ENCODE results near the gene PLK5. TPM values are rescaled to one million over a fixed set of nuclear protein-coding genes. Genes with fewer than 3 reads are reported as not detected.

Gene PLK5, protein sequence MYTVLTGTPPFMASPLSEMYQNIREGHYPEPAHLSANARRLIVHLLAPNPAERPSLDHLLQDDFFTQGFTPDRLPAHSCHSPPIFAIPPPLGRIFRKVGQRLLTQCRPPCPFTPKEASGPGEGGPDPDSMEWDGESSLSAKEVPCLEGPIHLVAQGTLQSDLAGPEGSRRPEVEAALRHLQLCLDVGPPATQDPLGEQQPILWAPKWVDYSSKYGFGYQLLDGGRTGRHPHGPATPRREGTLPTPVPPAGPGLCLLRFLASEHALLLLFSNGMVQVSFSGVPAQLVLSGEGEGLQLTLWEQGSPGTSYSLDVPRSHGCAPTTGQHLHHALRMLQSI
- total RNA-seq, result not detected in 2 replicates

DNA sequence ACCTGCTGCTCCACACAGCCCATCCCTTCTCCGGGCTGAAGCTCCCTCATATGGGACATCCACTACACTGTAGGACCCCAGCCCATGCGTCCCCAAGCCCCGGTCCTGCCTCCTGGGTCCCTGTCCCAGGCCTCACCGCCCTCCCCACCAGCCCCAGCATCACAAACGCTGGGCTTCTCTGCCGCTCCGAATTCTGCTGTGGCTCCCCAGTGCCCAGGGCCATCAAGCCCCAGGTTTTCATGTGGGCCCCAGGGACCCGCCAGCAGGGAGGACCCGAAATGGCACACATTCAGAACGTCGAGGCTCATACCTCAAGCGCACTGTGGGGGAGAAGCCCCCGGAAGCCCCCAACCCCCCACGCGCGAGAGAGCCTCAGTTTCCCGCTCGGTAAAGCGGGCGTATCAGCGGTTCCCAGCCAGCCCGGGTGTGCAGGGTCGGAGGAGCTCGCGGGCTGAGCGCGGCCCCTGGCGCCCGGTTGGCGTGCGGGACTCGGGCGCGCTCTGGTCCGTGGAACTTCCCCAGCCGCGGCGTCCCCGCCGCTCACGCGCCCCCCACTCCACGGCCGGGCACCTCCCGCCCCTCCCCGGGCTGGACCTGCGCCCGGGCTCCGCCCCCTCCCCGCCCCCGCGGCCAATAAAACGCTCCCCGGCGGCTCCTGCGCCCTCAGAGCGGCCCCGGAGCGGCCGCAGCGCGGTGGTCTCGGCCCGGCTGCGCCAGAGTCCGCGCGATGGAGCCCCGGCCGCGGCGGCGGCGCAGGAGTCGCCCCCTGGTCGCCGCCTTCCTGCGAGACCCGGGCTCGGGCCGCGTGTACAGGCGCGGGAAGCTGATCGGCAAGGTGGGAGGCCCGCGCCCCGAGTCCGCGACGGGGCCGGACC is at the start of gene PLK5:
Gene PLK5, plus strand, starts transcription at position 666 of the 875 bp plus-strand sequence. CDS start 2,920 bp downstream, outside the sequence.

GRCh38 chr19:1478934-1479707 is 44.8 kb upstream of the PLK5 start, which contains the start of gene C19orf25:
Gene C19orf25, minus strand, starts transcription at chr19:1479215. Its CDS starts 312 bp downstream, at chr19:1478903.

DNA sequence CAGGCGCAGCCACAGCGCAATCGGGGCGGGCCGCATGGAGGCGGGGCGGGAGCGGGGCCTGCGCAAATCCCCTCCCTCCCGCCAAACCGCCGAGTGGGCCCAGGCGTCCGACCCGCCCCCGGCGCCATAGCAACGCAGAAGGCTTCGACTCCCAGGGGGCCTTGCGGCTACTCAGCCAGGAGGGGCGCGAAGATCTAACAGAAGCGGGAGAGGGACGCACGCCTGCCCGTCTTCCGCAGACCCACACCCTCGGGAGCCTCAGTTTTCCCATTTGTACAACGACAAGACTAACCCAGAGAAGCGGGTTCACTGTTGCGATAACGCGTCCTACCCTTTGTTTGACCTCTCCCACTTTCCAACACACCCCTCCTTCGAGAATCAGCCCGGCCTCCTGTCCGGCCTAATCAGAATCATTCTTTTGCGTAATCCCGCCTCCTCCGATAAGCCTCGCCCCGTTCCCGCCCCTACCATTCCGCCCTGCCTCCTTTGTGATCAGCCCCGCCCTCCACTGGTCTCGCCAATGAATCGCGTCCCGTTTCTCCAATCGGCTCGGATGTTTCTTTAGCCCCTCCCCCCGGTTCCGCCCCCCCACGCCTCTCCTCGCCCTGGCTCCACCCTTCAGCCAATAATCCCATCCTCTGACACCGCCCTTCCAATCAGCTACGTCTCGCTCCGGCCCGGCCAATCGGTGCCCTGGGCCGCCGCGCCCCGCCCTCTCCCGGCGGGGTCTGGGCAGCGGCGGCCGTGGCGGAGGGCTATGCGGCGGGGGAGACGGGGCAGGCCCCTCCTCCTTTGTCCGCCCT is 33.4 kb upstream of the PLK5 start, which contains the start of gene PCSK4:
Gene PCSK4, minus strand, starts transcription at position 40 of the 803 bp plus-strand sequence. Its CDS starts 4 bp downstream, at position 36.

GRCh38 chr19:1491114-1491848 is 32.6 kb upstream of the PLK5 start, which contains the start of gene REEP6:
Gene REEP6, plus strand, starts transcription at chr19:1491181. Its CDS starts 89 bp downstream, at chr19:1491270.

DNA sequence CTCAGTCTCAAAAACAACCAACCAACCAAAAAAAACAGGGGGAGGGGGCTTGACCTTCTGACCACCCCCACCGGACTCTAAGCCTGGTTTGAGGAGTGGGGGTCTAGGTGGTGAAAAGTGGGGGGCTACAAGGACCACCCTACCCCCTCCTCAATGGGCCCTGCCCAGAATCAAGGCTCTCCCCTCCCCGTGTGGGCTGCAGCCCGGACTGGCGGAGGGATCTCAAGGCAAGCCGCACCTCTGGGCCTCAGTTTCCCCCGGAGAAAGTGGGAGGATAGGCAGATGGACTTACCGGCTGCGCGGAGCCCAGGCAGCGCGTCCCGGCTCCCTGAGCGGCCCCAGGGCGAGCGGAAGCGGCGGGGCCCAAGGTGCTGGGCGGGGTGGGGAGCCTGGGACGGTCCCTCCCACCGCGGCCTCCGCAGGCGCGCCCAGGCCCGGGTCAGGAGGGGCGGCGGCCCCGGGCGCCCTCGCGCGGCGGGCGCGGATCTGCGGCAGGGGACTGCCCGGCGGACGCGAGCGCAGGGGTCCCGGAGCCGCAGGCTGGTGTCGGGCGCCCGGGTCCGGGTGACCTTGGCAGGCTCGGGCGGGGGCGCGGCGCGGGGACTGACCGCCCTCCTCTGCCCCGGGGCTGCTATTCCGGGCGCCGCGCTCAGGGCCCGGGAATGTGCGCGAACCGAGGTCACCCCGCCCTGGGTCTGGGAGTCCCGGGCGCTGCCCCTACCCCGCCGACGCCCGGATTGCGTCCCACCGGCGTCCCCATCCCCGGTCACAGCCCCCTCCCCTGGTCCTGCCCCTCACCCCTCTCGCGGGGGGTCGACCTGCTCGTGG is 11.0 kb upstream of the PLK5 start, which contains the start of gene ADAMTSL5:
Gene ADAMTSL5, minus strand, starts transcription at position 349 of the 828 bp plus-strand sequence. CDS start 2,076 bp downstream, outside the sequence.

GRCh38 chr19:1568320-1569019 is 44.6 kb downstream of the PLK5 start, which contains the start of gene MEX3D:
Gene MEX3D, minus strand, starts transcription at chr19:1568325. Its CDS starts 267 bp downstream, at chr19:1568058.

Other genes with a start within 250 kb of the PLK5 start
- 37.2 and 77.3 TPM in 2 replicates for gene FAM174C, start 248.5 kb upstream of the PLK5 start, total RNA-seq
- not detected in 2 replicates for gene EFNA2, start 238.2 kb upstream of the PLK5 start, total RNA-seq
- gene NDUFS7, start 140.2 kb upstream of the PLK5 start, total RNA-seq, result 171 and 174 TPM in 2 replicates
- 30.0 and 34.0 TPM in 2 replicates for gene GAMT, start 122.5 kb upstream of the PLK5 start, total RNA-seq
- 96.9 and 103 TPM in 2 replicates for gene DAZAP1, start 116.5 kb upstream of the PLK5 start, total RNA-seq
- 2,537 and 3,021 TPM in 2 replicates for gene RPS15, start 85.7 kb upstream of the PLK5 start, total RNA-seq
- not detected in 2 replicates for gene APC2, start 74.0 kb upstream of the PLK5 start, total RNA-seq
- gene C19orf25, start 44.9 kb upstream of the PLK5 start, total RNA-seq, result 36.0 and 47.6 TPM in 2 replicates
- gene PCSK4, start 33.7 kb upstream of the PLK5 start, total RNA-seq, result 0.58 and 1.6 TPM in 2 replicates
- gene REEP6, start 32.9 kb upstream of the PLK5 start, total RNA-seq, result 4.0 and 8.2 TPM in 2 replicates
- 3.5 and 12.6 TPM in 2 replicates for gene ADAMTSL5, start 11.1 kb upstream of the PLK5 start, total RNA-seq
- gene MEX3D, start 44.2 kb downstream of the PLK5 start, total RNA-seq, result 19.8 and 21.3 TPM in 2 replicates
- gene MBD3, start 68.8 kb downstream of the PLK5 start, total RNA-seq, result 94.6 and 133 TPM in 2 replicates
- 69.8 and 75.0 TPM in 2 replicates for gene UQCR11, start 81.4 kb downstream of the PLK5 start, total RNA-seq
- 93.0 and 101 TPM in 2 replicates for gene TCF3, start 128.5 kb downstream of the PLK5 start, total RNA-seq
- not detected in 2 replicates for gene ONECUT3, start 229.4 kb downstream of the PLK5 start, total RNA-seq